Muscle of leg (tissue), 16 donors: Measurements from ENCODE around the gene EFNA4. TPM values are rescaled to one million over a fixed set of nuclear protein-coding genes. Genes with fewer than 3 reads are reported as not detected.

ENCODE experiments used
- DNase-seq: peaks from one replicate; pipeline ENCODE4 v3.0.0; 2013
- H3K27ac ChIP-seq: one replicate; pipeline ENCODE4 v1.5.1; 2013; ENCODE audit warnings: mild to moderate bottlenecking, low read length, control low read depth
- H3K27me3 ChIP-seq: one replicate; pipeline ENCODE4 v1.6.1; 2013; ENCODE audit warnings: low read length; ENCODE audit not compliant: control insufficient read depth, insufficient read depth
- H3K36me3 ChIP-seq: one replicate; pipeline ENCODE4 v1.6.1; 2013; ENCODE audit warnings: low read length; ENCODE audit not compliant: control insufficient read depth, insufficient read depth
- H3K4me1 ChIP-seq: one replicate; pipeline ENCODE4 v1.6.1; 2013; ENCODE audit warnings: low read length; ENCODE audit not compliant: control insufficient read depth, insufficient read depth
- H3K4me3 ChIP-seq: one replicate; pipeline ENCODE4 v1.5.1; 2013; ENCODE audit warnings: low read length, control low read depth
- H3K9me3 ChIP-seq: replicated peaks from 2 replicates; pipeline ENCODE4 v1.6.1; 2013; ENCODE audit warnings: low read depth, low read length; ENCODE audit not compliant: control insufficient read depth
- WGBS: methylation state at CpG from one replicate; pipeline ENCODE4 v1.1.5; 2013; ENCODE audit warnings: missing lambda C conversion rate; ENCODE audit not compliant: insufficient coverage; 5-methylcytosine and 5-hydroxymethylcytosine counted together
- long read RNA-seq, 11 donors: transcript quantifications; one replicate each; lab custom pipeline, GENCODE V29; 2026
- polyA plus RNA-seq, 8 donors: library from polyadenylated mRNA; unstranded; fragments of 120-200 nt; gene quantifications; one replicate each; pipeline versions ENCODE4 v1.2.1 to v1.2.3, GENCODE V29; 2013; ENCODE audit warnings: inconsistent platforms in 1 of 8, low replicate concordance in 1 of 8; ENCODE audit not compliant: insufficient read length in 8 of 8, insufficient read depth in 1 of 8
- total RNA-seq: library from RNA; stranded (reverse); fragments of 120-200 nt; gene quantifications from one replicate; pipeline ENCODE4 v1.2.4, GENCODE V29; 2013

The EFNA4 gene
- total RNA-seq = 7.5 TPM
- 1 to 10 TPM; 5.6 to 9.5 (median 6.8) TPM for polyA plus RNA-seq
- long read RNA-seq, donor 1, partial matches to known transcripts = 0 of 1 reads
- long read RNA-seq, donor 1, other reads (novel, unspliced or antisense) = 0 of 1 reads
- long read RNA-seq, donor 2 = 0 reads
- long read RNA-seq, donor 3, partial matches to known transcripts = 0 of 3 reads
- long read RNA-seq, donor 3, other reads (novel, unspliced or antisense) = 0 of 3 reads
- long read RNA-seq, donor 4, partial matches to known transcripts = 0 of 2 reads
- long read RNA-seq, donor 4, other reads (novel, unspliced or antisense) = 0 of 2 reads
- long read RNA-seq, donor 5, transcript EFNA4-202 (4 exons, 1,263 nt) = major isoform, 5 of 6 reads
- long read RNA-seq, donor 5, partial matches to known transcripts = 0 of 6 reads
- long read RNA-seq, donor 5, other reads (novel, unspliced or antisense) = 0 of 6 reads
- long read RNA-seq, donor 6, partial matches to known transcripts = 0 of 3 reads
- long read RNA-seq, donor 6, other reads (novel, unspliced or antisense) = 0 of 3 reads
- long read RNA-seq, donor 7, partial matches to known transcripts = 0 of 5 reads
- long read RNA-seq, donor 7, other reads (novel, unspliced or antisense) = 0 of 5 reads
- long read RNA-seq, donor 8, partial matches to known transcripts = 0 of 2 reads
- long read RNA-seq, donor 8, other reads (novel, unspliced or antisense) = 0 of 2 reads
- long read RNA-seq, donor 9, partial matches to known transcripts = 0 of 2 reads
- long read RNA-seq, donor 9, other reads (novel, unspliced or antisense) = 0 of 2 reads
- long read RNA-seq, donor 10, partial matches to known transcripts = 0 of 2 reads
- long read RNA-seq, donor 10, other reads (novel, unspliced or antisense) = 0 of 2 reads
- long read RNA-seq, donor 11, partial matches to known transcripts = 0 of 4 reads
- long read RNA-seq, donor 11, other reads (novel, unspliced or antisense) = 0 of 4 reads

GRCh38 chr1:155063550-155064110 is at the start of gene EFNA4:
EFNA4 (plus strand) TSS chr1:155063740; CDS start chr1:155063824, 84 bp downstream.
- DNase-seq = peak; percentile 95
- H3K36me3 ChIP-seq = peaks cover 16% of the 10 kb centered on the region
- peak within 1 kb of the TSS; percentile 86 for H3K27ac ChIP-seq
- peaks cover 30% of the 10 kb centered on the region for H3K4me1 ChIP-seq
- H3K9me3 ChIP-seq = no peaks in the 10 kb centered on the region
- H3K27me3 ChIP-seq = peaks cover 17% of the 10 kb centered on the region
- H3K4me3 ChIP-seq = peak within 1 kb of the TSS; percentile 96
- WGBS = under 1% methylated on average over 21 of the region's 57 CpGs

GRCh38 chr1:155014709-155015508 is 48.6 kb upstream of the EFNA4 start:
- DNase-seq = no peak
- Histone ChIP-seq H3K36me3 (peaks cover 8% of the 10 kb centered on the region), H3K9me3 (no peaks in the 10 kb centered on the region), H3K27me3 (no peaks in the 10 kb centered on the region), H3K4me3 (no peak overlapping the region), H3K27ac (no peak overlapping the region), H3K4me1 (peaks cover 30% of the 10 kb centered on the region)
- WGBS = 83% methylated on average over 21 of the region's 31 CpGs

- H3K27me3 ChIP-seq = no peaks in the 10 kb centered on the region
- H3K4me3 ChIP-seq = no peak overlapping the region
- peaks cover 26% of the 10 kb centered on the region for H3K4me1 ChIP-seq
- H3K36me3 ChIP-seq = peaks cover 8% of the 10 kb centered on the region
- WGBS = 89% methylated on average over 12 of the region's 16 CpGs
- no peak overlapping the region for H3K27ac ChIP-seq
- DNase-seq = no peak
- H3K9me3 ChIP-seq = no peaks in the 10 kb centered on the region
Measured at GRCh38 chr1:155015527-155016230, 47.9 kb upstream of the EFNA4 start.

- Histone ChIP-seq H3K27ac (no peak overlapping the region), H3K4me1 (peaks cover 20% of the 10 kb centered on the region), H3K4me3 (no peak overlapping the region), H3K36me3 (peaks cover 8% of the 10 kb centered on the region), H3K9me3 (no peaks in the 10 kb centered on the region), H3K27me3 (no peaks in the 10 kb centered on the region)
- 85% methylated on average over 21 of the region's 26 CpGs for WGBS
- DNase-seq = no peak
Measured at GRCh38 chr1:155016231-155016831, 47.2 kb upstream of the EFNA4 start.

GRCh38 chr1:155017041-155017945 is 46.2 kb upstream of the EFNA4 start:
- Histone ChIP-seq H3K36me3 (peaks cover 8% of the 10 kb centered on the region), H3K4me1 (peaks cover 16% of the 10 kb centered on the region), H3K4me3 (peak overlapping the region; percentile 47), H3K9me3 (no peaks in the 10 kb centered on the region), H3K27ac (peak overlapping the region; percentile 74), H3K27me3 (no peaks in the 10 kb centered on the region)
- WGBS = 3% methylated on average over 11 of the region's 49 CpGs
- DNase-seq = peak; percentile 94

GRCh38 chr1:155017946-155018316 is 45.6 kb upstream of the EFNA4 start:
- Histone ChIP-seq H3K27me3 (no peaks in the 10 kb centered on the region), H3K27ac (no peak overlapping the region), H3K36me3 (peaks cover 8% of the 10 kb centered on the region), H3K9me3 (no peaks in the 10 kb centered on the region), H3K4me3 (peak overlapping the region; percentile 47), H3K4me1 (peaks cover 15% of the 10 kb centered on the region)
- no peak for DNase-seq
- WGBS = no CpG with 5 or more reads among the region's 6 CpGs

- no peaks in the 10 kb centered on the region for H3K27me3 ChIP-seq
- peaks cover 8% of the 10 kb centered on the region for H3K36me3 ChIP-seq
- 47% methylated on average over 3 of the region's 8 CpGs for WGBS
- no peaks in the 10 kb centered on the region for H3K9me3 ChIP-seq
- H3K4me1 ChIP-seq = peaks cover 11% of the 10 kb centered on the region
- no peak overlapping the region for H3K4me3 ChIP-seq
- no peak overlapping the region for H3K27ac ChIP-seq
- no peak for DNase-seq
Measured at GRCh38 chr1:155018617-155019348, 44.8 kb upstream of the EFNA4 start.
